Measurements from ENCODE around the gene HIVEP2. TPM values are rescaled to one million over a fixed set of nuclear protein-coding genes. Genes with fewer than 3 reads are reported as not detected.

Gene HIVEP2
- total RNA-seq, 1 donor from 2014 or later = 28.6 TPM

DNA sequence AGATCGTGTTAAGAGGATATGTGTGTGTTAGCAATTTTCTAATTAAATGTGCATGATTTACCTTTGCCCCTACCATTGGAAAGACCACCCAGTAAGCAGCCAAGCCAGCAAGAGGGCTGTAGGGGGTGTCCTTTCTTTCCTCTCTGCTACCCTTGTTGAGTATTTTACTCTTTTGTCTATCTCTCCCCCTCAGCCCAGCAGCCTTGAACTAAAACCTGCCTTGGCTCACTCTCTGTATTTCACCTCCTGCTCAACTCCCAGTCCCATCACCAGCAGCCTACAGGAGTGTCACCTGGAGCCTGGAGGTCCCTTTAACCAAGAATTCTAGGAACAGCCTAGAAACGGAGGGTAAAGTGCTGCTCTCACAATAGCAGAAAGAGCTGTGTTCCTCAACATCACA lies 81.0 kb downstream of the HIVEP2 start:
- DNase-seq = no peak

DNA sequence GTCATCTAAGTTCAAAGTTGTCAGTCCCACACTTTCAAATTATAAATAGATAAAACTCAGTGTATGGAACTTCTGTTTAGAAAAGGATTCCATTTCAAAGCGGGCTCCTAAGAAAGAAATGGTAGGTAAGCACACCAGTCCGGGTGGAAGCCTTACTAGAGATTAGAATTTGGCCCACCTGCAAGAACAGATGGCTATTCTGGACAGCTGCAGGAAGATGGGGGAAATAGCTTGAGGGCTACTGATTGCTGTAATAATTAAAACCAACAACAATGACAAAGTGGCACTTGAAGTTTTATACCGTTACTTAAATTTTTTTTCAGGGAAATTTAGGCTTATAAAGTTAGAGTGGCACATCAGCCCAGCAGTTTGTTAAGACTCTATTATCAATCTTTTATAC lies 83.3 kb downstream of the HIVEP2 start:
- DNase-seq = no peak

DNA sequence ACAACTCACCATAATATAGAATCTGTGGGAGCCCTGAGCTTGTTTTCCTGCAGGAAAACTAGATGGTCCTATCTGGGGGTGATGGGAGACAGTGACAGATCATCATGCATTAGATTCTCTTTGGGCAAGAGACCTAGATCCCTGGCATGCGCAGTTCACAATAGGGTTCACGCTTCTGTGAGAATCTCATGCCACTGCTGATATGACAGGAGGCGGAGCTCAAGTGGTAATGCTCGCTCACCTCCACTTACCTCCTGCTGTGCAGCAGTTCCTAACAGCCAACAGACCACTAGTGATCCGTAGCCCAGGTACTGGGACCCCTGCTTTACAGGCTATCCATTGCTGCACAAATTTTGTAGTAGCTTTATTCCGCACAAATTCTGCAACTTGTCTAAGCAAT lies 84.5 kb downstream of the HIVEP2 start:
- DNase-seq = no peak

DNA sequence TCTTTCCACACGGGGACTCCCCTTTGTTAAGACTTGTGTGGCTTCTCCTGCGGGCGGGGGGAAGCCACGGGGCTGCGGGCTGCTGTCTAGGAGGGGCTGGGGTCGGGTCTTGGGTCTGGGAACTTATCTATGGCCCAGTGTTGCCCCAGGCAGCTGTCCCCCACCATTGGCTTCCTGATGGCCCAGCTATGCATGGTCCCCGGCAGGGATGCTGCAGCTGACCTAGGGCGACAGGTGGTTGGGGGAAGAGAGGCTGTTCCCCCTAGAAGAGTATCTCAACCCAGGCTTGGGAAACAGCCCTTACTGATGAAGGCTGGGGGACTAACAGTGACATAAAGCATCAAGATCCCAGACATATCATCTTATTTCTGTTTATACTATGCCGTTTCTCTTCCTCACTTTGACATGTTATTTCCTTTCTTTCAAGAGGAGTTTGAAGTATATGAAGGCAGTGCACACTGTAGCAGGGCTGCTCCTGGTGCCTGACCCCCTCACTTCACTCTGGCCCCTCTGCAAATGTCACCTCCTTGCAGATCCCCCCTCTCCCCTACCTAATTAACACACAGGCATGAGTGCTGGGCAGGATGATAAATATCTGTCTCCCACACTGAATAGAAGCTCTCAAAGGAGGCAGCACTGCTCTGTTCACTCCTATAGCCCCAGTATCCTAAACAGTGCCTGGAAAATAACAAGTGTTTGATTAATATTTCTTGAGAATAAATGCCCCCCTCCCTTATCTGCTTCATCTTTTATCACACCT lies 87.0 kb downstream of the HIVEP2 start:
- peak; percentile 35 for DNase-seq

DNA sequence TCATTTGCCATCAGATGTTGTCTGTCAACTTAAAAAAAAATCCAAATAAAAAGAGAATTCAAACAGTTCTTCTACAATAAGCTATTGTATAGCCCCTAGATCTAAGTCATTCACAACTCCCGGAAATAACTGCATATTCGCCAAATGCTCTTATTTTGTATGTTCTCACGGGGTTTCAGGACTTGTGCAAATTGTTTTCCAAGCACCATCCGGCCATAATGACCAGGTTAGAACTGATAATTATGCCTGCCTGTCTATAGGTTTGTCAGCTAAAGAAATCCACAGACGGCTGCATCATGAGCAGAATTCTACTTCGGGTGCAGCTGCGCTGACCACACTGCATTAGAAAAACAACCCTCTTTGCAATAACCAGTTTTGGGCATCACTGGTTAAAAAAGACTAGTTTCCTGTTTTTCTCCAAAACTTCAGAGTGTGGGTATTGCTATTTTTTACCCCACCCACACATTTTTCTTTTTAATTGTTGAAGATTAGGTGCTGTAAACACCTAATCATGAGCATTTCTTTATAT lies 87.7 kb downstream of the HIVEP2 start:
- DNase-seq = no peak

DNA sequence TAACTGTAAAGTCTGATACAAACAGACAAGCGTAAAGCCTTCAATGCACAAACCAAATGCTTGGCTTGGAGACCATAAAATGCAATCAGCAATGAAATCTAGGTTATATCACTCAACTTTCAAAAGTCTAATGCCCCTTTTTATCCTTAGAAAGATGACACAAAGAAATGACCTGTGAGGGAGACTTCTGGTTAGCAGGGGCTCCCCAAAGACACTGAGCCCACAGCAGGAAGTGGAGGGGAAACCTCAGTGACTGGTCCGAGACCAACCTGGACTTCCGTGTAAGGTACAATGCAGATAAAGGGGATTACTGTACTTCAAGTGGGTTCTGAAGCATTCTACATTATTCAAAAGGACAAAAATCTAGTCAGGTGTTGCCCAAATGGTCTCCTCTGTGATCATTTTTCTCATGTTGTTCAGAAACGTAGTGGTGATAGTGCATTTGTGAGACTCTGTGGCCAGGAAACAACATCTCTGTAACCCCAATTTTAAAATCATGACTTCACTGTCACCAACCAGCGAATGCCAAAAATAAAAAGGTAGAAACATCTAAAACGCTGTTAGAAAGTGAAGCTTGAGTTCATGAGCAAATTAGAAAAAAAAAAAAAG lies 88.2 kb downstream of the HIVEP2 start:
- no peak for DNase-seq

DNA sequence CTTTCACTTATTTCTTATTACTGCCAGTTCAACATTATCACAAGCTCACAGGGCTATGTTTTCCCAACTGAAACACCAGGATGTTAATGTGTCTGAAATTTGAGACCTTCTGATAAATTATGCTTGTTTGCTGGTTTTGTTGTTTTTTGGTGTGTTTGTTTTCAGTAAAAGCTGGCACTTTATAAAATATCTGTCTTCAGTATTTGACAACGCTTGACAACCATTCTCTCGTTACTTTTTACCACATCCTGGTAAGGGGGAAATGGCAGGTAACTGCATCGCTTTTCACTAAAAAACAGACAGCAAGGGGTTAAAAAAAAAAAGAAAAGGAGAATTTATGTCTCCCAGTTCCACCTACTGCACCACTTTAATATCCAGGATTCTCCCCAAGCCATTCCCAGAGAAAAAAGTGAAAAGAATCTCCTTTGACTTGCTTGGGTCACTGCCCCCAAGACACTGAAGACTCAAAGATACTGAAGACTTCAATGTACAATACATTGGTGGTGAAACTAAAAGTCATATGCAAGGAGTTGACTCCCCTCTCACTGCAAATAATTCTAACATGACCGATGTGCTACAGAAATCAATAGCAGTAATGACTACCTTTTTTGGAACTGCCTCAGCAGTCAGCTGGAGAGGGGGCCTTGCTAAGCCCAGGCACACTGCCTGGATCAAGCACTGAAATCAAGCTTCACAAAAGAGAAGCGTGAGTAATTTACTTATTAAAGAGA lies 88.9 kb downstream of the HIVEP2 start:
- DNase-seq = no peak

DNA sequence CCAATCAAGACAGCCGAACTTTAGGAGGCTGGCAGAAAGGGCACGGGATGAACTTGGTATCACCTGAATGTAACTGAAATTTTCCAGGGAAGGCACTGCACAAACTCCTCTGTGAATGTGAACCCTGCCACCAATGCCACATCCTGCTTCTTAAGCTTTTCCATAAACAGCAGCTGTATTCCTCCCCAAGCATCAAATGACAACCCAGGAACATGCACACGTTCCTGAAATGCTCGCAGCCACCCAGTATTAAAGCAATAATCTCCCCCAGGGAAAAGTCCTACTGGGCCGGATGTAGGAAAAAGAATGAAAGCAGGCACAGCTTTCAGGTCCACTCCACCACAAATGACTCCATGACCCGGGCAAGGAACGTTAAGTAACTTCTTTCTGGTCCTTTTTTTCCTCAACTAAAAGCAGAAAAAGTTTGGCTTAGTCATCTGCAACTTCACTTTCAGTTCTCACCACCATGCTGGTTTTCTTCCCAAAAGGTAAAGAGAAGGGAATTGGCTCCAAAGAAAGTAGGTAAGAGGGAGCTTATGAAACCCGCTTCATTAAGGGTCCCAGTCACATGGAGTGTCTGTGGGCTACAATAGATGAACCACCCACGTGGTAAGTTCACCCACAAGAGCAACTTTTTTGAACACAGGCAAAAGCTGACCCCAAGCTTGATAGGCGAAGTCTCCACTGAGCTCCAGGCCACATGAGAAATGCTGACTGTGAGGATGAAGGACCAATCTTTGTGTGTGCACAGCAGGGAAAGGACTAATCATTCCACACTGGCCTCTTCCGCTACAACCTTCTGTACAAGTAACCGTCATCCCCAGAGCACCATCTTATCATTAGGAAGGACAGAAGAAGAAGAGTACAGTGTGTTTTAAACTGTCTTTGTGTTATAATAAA lies 90.1 kb downstream of the HIVEP2 start:
- DNase-seq = peak; percentile 34

DNA sequence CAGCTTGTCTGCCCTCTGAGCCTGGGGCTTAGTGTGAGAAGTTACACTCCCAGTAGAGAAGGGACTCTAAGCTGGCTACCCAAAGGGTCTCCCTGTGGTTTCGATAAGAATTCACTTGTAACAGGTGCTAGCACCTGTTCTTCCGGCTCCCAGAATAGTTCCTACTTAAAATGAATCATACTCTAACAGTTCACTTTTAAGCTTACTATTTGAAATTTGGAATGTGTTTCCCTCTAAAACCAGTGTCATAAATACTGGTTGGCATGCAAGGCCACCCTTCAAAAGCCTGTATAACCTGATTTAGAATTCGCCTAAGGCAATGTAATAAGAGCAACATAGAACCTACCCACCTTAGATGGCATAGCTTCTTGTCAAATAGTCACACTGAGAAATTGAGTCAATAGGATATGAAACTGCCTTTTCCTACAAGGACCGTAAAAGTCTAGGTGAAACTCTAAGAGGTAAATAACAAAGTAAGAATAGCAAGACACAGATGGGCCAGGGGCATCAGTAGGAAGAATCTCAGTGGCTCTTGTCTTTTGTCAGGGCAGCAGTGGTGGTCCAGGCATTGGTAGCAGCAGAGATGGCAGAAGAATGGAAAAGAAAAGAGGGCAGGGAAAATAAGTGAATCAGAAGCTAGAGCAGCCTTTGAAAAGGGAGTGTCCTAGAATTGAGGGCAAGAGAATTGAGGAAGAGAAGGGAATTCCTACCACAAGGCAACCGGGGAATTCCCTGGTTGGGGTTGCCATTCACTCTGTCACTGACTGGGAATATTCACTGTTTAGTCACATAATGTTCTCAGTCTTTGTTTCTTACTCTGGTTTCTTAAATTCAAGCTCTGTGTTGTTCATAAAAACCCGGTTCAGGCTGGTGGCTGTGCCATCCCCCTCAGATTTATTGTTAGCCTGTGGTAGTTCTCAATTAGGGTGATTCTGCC lies 91.5 kb downstream of the HIVEP2 start:
- peak; percentile 52 for DNase-seq

DNA sequence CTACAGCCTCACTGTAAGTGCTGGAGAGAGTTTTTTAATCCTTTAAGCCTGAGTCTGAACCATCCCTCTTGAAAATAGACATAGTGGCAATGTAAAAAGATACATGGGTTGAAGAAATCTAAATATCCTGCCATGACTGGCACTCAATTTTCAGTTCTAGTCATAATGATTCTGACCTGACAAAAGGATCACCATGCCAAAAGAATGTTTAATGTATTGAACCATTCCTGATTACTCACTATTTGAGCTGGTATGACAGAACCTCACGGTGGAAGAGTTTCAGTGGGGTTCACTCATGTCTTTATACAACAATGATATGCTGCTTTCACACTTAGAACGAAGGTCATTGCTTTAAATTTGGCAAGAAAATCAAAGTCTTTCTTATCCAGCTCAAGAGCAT lies 93.4 kb downstream of the HIVEP2 start:
- DNase-seq = peak; percentile 42

DNA sequence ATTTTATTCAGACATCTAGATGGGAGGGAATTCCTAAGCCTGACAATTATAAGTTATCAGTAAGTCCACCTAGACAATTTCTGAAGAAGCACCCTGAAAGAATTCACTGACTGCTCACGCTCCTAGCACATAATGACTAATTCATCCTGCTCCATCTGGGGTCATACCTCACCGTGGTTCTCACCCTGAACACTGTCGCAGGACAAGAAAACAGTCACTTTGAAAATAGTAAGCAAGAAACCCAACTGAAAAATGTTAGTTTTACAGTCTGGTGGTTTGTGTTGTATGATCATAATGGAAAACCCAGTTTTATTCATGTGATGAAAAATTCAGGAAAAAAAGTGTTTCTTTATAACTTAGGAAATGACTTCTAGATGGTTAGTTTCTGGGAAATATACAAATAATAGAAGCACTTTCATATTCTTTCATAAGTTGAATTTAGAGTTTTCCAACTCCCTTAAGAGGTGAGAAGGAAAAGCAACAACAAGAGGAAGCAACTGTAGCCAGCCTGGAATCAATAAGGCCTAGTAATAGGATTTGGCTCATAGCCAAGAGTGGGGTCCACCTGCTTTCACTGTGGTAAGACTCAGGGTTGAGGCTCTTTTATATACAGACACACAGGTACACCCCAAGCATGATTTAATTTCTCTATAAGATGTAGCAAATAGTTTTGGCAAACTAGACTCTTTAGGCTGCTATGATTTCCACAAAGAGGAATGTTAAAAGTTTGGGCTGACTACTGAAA lies 94.1 kb downstream of the HIVEP2 start:
- no peak for DNase-seq

DNA sequence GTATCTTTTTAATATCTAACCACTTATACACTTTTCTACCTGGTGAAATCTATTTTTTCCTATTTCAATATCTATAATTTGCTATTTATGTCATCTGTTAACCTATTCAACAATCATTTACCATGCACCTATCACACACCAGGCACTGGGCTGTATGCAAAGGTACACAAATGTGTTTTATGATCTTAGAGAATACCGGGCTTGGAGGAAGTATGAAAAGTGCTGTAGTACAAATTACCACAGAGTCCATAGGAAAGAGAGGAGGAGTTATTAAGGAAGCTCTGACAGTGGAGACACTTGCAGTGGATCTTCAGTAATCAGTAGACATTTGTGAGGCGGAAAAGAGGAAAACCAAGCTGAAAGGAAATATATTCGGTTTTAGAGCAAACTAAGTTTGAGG lies 96.0 kb downstream of the HIVEP2 start:
- DNase-seq = no peak

DNA sequence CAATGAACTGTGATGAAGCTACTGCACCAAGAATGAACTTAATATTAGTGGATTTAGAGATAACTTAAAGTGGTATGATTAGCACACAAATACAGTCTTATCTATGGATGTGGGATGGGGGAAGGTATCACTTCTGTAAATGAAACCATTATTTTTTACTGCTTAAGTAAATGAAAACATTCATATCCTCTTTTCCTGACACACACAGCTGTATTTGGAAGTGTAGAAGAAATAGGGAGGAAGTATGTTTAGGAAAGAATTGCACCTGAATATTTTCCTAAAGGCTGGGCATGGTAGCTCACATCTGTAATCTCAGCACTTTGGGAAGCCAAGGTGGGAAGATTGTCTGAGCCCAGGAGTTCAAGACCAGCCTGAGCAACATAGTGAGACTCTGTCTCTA lies 96.8 kb downstream of the HIVEP2 start:
- no peak for DNase-seq

DNA sequence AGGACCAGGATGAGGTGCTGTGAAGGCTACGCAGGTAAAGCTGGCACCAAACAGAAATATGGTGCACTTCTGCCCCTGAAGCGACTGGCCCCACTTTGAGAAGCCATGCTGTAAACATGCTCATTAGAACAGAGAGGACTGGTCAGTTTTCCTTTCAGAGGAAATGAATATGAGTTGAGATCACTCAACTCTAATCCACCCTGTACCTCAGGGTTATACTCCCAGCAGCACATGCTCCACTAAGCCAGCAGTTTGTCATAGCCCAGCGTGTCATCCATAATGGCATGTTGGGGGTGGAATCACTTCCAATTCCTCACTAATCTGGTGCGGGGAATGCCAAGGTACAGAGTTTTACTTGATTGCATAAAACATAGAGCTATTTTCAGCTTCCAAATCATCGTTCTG lies 98.1 kb downstream of the HIVEP2 start:
- peak; percentile 72 for DNase-seq

DNA sequence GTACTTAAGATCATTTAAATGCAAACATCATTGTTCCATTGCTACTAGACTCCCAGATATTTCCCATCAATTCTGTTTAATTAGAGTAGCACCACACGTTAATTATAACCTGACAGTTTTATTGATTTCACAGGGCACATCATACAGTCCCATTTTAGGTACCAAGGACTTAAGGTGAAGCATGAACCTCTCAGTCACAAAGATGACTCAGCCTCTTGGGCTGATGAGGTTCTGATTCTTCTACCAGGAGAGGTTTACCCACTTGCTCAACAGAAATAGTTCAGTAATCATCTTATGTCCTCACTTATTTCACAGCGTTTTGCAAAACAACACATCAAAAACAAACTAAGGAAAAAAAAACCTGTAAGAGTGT lies 98.5 kb downstream of the HIVEP2 start:
- DNase-seq = peak; percentile 22

DNA sequence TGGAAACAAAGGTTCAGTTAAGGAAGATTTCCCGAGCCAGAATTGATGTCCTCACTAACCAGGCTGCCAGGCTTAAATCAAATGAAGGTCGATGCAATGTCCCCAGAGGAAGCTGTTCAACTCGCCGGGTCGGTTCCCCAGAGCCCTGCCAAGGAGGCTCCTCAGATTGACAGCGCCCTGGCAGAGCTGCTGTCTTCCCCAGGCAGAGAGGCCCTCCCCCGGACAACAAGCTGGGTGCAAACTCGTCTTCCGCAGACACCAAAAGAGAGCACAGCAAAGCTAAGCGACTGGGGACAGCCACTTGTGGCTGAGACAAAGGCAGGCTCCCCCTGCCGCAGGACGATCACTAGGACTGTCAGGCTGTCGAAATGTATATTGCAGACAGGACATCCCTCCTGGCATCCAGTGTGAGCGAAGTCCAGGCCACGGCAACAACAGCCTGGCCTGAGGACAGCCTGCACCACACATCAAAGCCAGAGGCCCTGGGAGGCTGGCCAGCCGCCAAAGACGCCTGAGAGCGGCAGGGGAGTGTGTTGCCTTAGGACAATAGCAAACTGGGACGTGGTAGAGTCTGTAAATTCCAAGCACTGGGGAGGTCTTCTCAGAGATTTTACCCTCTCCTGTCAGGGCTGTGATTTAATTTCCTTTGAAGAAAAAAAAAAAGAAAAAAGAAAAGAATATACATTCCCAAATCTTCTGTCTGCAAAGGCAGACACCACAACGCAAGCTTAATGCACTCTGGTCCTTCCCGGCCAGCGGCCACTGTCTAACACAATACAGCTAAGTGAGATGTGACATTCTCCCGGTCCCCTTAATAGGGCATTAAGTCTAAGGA lies 99.1 kb downstream of the HIVEP2 start:
- peak; percentile 89 for DNase-seq

DNA sequence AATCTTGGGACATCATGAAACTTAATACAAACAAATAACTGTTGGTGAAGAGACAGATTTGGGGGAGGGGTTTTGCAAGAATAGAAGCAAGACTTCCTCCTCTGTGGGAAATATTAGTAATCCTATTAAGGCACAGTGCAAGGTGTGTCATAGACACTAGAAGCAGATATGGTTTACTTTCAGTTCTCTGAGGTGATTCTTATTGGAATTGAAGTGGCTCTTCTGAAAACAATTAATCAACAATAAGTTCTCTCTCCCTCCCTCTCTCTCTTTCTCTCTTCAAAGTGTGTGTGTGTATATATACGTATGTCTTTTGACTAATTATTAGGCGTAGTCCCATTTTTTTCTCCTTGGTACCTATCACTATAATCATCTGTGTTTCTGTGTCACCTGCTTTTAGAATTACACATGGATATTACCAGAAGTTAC lies 99.8 kb downstream of the HIVEP2 start:
- DNase-seq = no peak

DNA sequence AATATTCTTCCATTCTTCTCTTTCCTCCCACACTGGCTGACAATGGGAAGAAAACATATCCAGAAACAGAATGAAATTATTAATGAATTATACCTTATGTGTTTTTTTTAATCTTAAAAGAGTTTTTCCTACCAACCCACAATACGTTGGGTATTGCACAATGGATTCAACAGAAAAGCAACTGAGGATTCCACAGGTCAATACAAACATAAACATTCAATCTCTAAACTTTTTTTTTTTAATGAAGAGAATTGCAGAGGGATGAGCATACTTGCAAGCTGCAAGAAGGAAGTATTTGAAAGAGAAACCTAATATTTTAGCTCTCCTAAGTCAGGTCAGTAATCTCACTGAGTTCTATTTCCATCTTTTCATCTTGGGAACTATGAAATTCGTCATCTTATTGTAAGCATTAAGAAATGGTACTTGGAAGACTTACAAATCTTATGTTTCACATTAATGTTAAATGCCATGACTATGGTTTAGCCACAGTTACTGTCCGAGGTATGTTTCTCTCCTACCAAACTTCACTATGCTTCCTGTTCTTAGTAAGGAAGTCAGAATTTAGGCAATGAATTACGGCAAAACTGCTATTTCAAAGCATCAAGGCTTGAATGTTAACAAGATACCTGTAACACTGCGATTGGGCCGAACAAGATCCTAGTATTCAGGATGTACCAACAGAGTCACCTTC lies 100.8 kb downstream of the HIVEP2 start:
- DNase-seq = no peak

DNA sequence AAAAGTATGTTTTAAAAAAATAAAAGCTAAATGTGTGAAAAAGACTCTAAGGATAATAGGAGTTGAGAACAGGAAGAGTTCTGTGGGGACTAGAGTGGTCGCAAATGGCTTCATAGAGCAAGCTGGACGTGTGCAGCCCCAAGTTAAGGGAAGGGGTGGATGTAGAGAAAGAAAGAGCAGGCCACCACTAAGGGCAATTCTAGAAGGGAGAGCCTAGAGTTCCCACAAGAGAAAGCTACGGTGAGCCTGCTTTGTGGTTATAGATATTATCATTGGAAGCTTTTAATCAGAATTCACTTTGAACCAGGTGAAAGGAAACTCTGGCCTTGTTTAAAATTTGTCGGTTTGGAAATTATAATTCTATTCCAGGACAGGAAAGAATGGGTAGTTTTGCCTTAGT lies 101.6 kb downstream of the HIVEP2 start:
- no peak for DNase-seq

All from tongue (tissue), 2 donors.